ENCODE results near the gene GPBP1.

GRCh38 chr5:57249265-57249874 is 75.5 kb downstream of the GPBP1 start:
- TF ChIP-seq CTCF (IDR thresholded peaks at IDR 0.05; ENCODE audit: poor library complexity) (no peak), EZH2 (IDR thresholded peaks at IDR 0.05; ENCODE audit: borderline replicate concordance) (no peak)

Data from hepatocyte (in vitro differentiated cells).